Transverse colon (tissue), 4 donors: ENCODE data around the gene PRCD.
A peak's percentile ranks its signal among the peaks of the same experiment; 100 is the strongest.

Experiments
- CTCF ChIP-seq, 5 experiments: fragments of 200-600 bp in 3 of 5; fragments of 450-650 bp in 2 of 5; sonication (generic) in 3 of 5; IDR thresholded peaks; 1 replicate in 2 of 5; 2 replicates in 3 of 5; pipeline ENCODE4 v1.5.1; 2016 to 2017; ENCODE audit warnings: antibody characterized with exemption in 5 of 5, inconsistent platforms in 3 of 5, mild to moderate bottlenecking in 2 of 5, moderate library complexity in 1 of 5
- POLR2A ChIP-seq: fragments of 450-650 bp; IDR thresholded peaks from one replicate; pipeline ENCODE4 v1.6.1; 2016; ENCODE audit warnings: antibody characterized with exemption, mild to moderate bottlenecking, moderate library complexity
- POLR2AphosphoS5 ChIP-seq, 3 donors: sonication (generic); formaldehyde crosslinking; IDR thresholded peaks; one replicate each; pipeline ENCODE4 v1.6.1; 2016; ENCODE audit warnings: antibody characterized with exemption in 3 of 3

DNA sequence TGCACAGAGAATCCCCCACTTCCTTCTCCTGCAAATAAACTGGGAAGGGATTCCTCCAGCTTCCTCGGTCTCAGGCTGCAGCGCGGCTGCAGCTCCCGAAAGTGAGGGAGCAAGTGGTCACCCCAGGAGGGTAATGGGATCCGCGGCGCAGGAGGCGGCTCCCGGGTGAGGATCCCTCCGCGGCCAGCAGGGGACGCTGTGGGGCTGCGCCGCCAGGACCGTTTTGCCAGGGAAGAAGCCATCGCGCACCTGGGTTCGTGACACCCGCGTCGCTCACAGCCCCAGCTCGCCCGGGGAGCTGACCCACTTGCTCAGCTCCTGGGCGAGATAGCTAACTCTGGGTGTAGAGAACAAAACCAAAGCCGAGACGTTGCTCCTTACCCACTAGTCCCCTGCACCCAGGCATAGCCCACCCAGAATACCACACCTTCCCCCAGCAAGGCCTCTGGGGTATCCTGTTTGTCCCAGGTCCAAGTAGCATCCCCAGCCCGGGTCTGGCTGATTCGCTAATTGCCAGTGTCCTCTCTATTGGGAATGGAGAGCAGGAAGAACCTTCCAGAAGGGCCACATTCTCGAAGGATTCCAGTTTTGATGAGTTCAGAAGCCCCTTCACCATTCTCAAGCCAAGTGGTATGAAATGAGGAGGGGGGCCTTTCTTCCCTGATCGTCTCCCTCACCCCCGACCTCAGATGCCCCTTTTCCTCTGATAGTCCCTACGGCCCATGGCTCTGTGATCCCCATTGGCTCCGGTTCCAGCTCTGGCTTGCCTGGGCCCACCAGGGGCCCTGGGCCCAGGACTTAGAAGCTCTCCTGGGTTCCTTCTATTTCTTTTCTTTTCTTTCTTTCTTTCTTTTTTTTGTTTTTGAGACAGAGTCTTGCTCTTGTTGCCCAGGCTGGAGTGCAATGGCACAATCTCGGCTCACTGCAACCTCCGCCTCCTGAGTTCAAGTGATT, 16.5 kb upstream of the PRCD start:
- TF ChIP-seq POLR2A = no peak
- peak; percentile 98 to 100 (median 100) for TF ChIP-seq CTCF (IDR thresholded peaks at IDR 0.05)
- no peak for TF ChIP-seq POLR2AphosphoS5 (IDR thresholded peaks at IDR 0.05)
